HG03280 (cell line): ENCODE data around the gene SAPCD2.

Source experiments
- ATAC-seq: cut with Tn5 transposase; IDR thresholded peaks from one replicate; pipeline ENCODE4 v1.9.1; 2021; ENCODE audit warnings: mild to moderate bottlenecking, moderate library complexity; ENCODE audit not compliant: unreplicated experiment

The SAPCD2 gene

GRCh38 chr9:137107982-137108381, 37.6 kb upstream of the SAPCD2 start:
- no peak for ATAC-seq

DNA sequence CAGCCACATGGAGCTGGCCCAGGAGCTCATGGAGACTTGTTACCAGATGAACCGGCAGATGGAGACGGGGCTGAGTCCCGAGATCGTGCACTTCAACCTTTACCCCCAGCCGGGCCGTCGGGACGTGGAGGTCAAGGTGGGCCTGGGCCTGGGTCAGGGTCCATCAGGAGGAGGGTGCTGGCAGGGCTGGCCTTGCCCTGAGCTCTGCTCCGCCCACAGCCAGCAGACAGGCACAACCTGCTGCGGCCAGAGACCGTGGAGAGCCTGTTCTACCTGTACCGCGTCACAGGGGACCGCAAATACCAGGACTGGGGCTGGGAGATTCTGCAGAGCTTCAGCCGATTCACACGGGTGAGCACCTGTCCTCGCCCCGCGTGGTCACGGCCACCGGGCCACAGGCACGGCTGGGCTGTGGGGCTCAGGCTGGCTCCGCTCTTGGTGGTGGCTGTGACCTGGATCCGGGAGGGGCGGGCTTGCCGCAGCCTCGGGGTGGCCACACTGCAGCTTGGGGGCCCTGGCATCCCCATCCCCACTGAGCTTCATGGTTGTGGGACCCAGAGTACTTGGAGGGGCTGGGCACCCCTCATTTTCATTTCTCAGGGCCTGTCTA, 37.1 kb upstream of the SAPCD2 start:
- no peak for ATAC-seq

- ATAC-seq: no peak
Measured at GRCh38 chr9:137106662-137107250, 36.4 kb upstream of the SAPCD2 start.

DNA sequence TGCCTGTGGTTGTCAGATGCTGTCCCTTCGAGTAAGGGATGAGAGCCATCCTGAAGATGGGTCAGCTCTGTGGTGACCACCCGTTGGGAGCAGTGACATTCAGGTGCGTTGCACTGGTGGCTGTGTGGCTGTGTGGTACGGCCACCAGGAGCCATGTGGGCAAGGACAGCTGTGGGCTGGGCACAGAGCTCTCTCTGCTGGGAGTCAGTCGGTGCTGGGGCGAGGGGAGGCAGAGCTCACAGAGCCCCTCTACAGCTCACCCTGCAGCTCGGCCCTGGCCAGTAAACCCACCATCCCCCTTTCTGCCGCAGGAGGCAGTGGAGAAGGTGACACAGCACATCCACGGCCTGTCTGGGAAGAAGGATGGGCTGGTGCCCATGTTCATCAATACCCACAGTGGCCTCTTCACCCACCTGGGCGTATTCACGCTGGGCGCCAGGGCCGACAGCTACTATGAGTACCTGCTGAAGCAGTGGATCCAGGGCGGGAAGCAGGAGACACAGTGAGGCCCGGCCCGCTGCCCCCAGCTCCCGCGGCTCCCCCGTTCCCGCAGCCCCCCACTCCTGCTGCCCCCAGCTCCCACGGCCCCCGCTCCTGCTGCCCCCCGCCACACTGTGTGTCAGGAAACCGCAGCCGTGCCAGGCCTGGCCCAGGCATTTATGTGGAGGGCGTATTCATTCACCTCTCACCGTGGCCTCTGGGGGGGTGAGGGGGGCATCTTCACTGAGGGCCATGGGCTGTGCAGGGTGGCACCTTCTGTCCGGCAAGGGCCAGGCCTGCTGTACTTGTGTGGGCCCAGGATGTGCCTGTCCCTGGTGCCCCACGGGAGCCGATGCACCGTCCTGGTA, 35.7 kb upstream of the SAPCD2 start:
- ATAC-seq: no peak

- ATAC-seq: no peak
Measured at GRCh38 chr9:137103206-137103999, 33.0 kb upstream of the SAPCD2 start.

DNA sequence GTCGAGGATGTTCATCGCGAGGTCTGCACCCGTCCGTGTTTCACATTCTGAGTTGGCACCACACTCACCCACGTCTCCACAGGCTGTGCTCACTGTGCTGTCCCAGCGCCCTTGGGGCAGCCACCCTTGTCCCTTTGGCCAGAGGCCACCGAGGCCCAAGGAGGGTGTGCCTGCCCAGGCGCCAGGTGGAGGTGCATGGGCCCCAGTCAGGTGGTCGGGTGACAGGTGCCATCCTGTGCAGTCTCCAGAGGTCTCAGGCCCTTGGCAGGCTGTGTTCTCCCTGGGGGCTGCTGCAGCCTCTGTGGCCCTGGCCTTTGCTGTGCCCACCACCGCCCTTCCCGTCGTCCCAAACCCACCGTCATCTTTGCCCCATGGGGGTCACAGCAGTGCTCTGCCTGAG, 28.9 kb upstream of the SAPCD2 start:
- ATAC-seq: no peak

GRCh38 chr9:137097761-137098462, 27.6 kb upstream of the SAPCD2 start:
- no peak for ATAC-seq

- no peak for ATAC-seq
Measured at GRCh38 chr9:137096785-137097546, 26.6 kb upstream of the SAPCD2 start.

GRCh38 chr9:137095664-137096517, 25.5 kb upstream of the SAPCD2 start:
- peak; percentile 77 for ATAC-seq

DNA sequence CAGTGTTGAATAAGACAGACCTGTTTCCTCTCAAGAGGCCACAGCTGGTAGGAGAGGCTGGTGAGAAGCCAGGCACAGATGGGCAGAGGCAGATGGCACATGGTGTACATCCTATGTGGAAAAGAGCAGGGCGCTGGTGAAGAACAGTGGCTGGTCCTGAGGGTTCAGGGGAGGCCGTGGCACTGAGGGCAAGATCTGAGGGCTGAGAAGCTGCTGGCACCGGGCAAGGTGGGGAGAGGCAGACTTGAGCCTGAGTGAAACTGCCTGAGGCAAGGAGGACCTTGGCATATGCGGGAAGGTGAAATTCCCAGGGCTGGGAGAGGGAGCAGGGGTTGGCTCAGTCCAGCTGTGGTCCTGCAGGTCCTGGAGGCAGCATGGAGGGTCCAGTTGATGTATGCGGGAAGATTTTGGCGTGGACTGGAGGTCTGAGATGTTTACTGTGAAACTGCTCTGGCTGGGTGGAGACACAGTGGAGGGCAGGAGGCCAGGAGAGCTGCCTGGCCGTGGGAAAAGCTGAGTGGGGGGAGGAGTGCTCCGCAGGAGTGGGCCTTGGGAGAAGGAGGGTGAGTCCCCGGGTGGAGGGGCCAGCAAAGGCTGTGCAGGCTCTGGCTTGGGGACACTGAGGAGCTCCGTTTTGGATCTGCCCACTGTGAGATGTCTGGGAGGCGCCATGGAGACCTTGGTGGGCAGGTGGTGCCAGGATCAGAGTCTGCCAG, 19.0 kb upstream of the SAPCD2 start:
- ATAC-seq: no peak

- no peak for ATAC-seq
Measured at GRCh38 chr9:137088121-137088520, 17.8 kb upstream of the SAPCD2 start.

DNA sequence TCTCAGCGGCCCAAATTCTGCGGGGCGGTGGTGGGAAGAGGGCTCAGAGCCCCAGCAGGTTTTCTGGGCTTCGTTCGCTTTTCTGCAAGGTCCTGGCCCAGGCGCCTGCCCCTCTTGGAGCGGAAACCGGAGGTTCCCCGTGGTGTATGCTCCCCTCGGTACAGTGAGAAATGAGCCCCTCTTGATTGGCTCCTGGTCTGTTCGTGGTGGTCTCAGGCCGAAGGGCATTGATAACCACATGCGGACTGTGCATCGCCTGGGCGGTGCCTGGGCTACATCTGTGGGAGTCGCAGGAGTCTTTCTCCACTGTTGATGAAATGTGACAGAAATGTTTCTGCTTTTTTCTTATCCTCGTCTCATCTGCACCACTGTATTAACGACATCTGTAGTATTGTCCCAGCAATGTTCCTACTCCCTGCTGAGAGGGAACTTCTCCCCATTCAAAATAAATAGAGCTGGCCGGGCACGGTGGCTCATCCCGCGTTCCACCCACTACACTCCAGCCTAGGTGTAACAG, 17.1 kb upstream of the SAPCD2 start:
- ATAC-seq: no peak

- peak; percentile 75 for ATAC-seq
Measured at GRCh38 chr9:137086531-137087408, 16.4 kb upstream of the SAPCD2 start, which contains the start of gene MAN1B1. Gene MAN1B1, plus strand, starts transcription at chr9:137086985. Its CDS starts 15 bp downstream, at chr9:137087000.

DNA sequence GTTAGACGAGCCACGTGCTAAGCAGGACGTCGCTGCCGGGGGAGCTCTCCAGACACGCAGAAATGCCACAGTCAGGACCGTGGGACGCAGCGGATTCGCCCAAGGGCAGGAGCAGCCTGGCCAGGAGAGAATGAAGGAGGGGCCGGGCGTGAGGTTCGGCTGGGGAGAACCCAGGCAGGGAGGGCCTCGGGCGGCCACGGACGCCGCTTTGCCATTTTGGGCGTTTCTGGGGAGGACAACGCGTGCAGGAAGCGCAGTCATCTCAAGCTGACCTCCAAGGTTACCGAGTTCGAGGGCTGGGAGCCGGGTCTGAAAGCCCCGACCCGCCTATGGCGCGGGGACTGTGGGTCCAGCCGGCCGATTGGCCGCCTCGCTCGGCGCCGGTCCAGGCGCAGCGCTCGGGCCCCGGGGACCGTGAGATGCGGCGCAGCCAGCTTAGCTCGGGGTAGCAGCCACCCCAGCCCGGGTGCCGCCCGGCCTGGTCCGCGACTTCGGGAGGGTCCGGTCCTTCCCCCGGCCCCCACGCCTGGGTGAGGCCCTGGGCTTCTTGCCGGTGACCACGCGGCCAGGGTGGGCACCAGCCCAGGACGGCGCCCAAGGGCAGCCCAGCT, 15.7 kb upstream of the SAPCD2 start:
- peak; percentile 9 for ATAC-seq

GRCh38 chr9:137084526-137084925, 14.2 kb upstream of the SAPCD2 start:
- ATAC-seq: no peak

- no peak for ATAC-seq
Measured at GRCh38 chr9:137083394-137084004, 13.1 kb upstream of the SAPCD2 start.
